Heart left ventricle (tissue), 16 donors: ENCODE data around the gene MYD88. TPM values are rescaled to one million over a fixed set of nuclear protein-coding genes. Genes with fewer than 3 reads are reported as not detected.
A peak's percentile ranks its signal among the peaks of the same experiment; 100 is the strongest.

Experiments used
- ATAC-seq, 4 donors: fragments of 200-7000 bp; cut with Tn5 transposase; one replicate each; pipeline ENCODE4 v1.9.1; 2020 to 2022; ENCODE audit warnings: moderate library complexity in 4 of 4, mild to moderate bottlenecking in 3 of 4, moderate number of reproducible peaks in 1 of 4
- DNase-seq, 5 donors: peaks; one replicate each; pipeline ENCODE4 v3.0.0-alpha.2; 2020
- H3K27ac ChIP-seq, 12 donors: fragments of 200-600 bp; sonication (generic) in 4 of 12; one replicate each; pipeline versions ENCODE4 v1.5.0 to v1.8.0; 2016 to 2022; ENCODE audit warnings: mild to moderate bottlenecking in 2 of 12
- H3K27me3 ChIP-seq, 9 donors: fragments of 200-600 bp; sonication (generic) in 2 of 9; one replicate each; pipeline versions ENCODE4 v1.5.1 to v1.8.0; 2016 to 2022; ENCODE audit warnings: mild to moderate bottlenecking in 3 of 9
- H3K36me3 ChIP-seq, 9 donors: fragments of 200-600 bp; sonication (generic) in 2 of 9; one replicate each; pipeline versions ENCODE4 v1.5.0 to v1.8.0; 2018 to 2022; ENCODE audit warnings: mild to moderate bottlenecking in 2 of 9
- H3K4me1 ChIP-seq, 12 donors: fragments of 200-600 bp; sonication (generic) in 4 of 12; one replicate each; pipeline versions ENCODE4 v1.5.0 to v1.8.0; 2016 to 2022; ENCODE audit warnings: mild to moderate bottlenecking in 3 of 12
- H3K4me3 ChIP-seq, 12 donors: fragments of 200-600 bp; sonication (generic) in 4 of 12; one replicate each; pipeline versions ENCODE4 v1.5.0 to v1.8.0; 2017 to 2022; ENCODE audit warnings: mild to moderate bottlenecking in 9 of 12, moderate library complexity in 4 of 12
- H3K9me3 ChIP-seq, 12 donors: fragments of 200-600 bp; sonication (generic) in 4 of 12; one replicate each; pipeline versions ENCODE4 v1.5.0 to v1.8.0; 2016 to 2022; ENCODE audit warnings: mild to moderate bottlenecking in 1 of 12
- CTCF ChIP-seq, 12 donors: fragments of 200-600 bp; sonication (generic) in 4 of 12; IDR thresholded peaks; one replicate each; pipeline versions ENCODE4 v1.5.0 to v1.8.0; 2018 to 2022; ENCODE audit warnings: antibody characterized with exemption in 12 of 12, mild to moderate bottlenecking in 5 of 12
- POLR2A ChIP-seq, 2 donors: fragments of 450-650 bp; IDR thresholded peaks; one replicate each; pipeline ENCODE4 v1.6.1; 2017; ENCODE audit warnings: antibody characterized with exemption in 2 of 2, mild to moderate bottlenecking in 2 of 2, moderate library complexity in 2 of 2
- WGBS, 4 donors: extraction: QIAGEN DNeasy Blood & Tissue Kit in 2 of 4; methylation state at CpG; one replicate each; pipeline versions ENCODE4 v1.1.5 to v1.1.7; 2013 to 2018; 5-methylcytosine and 5-hydroxymethylcytosine counted together
- intact Hi-C, 10 donors: fragments of 100-400 bp; cut with DNase I; formaldehyde crosslinking; loops; one replicate each; pipeline versions ENCODE4 v1.11.1 to v1.14.2; 2022
- polyA plus RNA-seq, 2 donors: library from polyadenylated mRNA; stranded (reverse); fragments of 200-250 nt; gene quantifications; one replicate each; pipeline ENCODE4 v1.2.3, GENCODE V29; 2013
- total RNA-seq, 9 donors: library from RNA; depleted of rRNA in 2 of 9; stranded (reverse); fragments of >200 nt in 2 of 9; fragmentation: NEBNext Ultra II Directional in 3 of 9; extraction: Animal tissue kit (Norgen Biotek cat#: 25700) in 3 of 9; gene quantifications; one replicate each; pipeline versions ENCODE4 v1.1.0 to v1.2.4, GENCODE V29; 2016 to 2023
- donor health status: ischemic (EF 13 %, LVEDD 7.1; RV severe dilation, severe dysfunction).
- donor health status: healthy with polysubstance abuse.
- donor health status: DM: no; HTN: yes; CAD: no.
- donor health status: DM: no; HTN: no; CAD: no.
- donor health status: ischemic (EF 25% LVEDD 6.9; RV normal size, moderate dysfunction).
- donor health status: ischemic (EF 25% LVEDD 5.7; RV mildly dilated, moderate dysfunction).
- donor health status: healthy.
- donor health status: DM: yes; HTN: yes; CAD: no.
- donor health status: ischemic (EF 35%, LVEDD 5.7; RV mildly dilated, moderate dysfunction).
- donor health status: nonischemic (EF 11% LVEDD 7.7; RV severe dilation, severe dysfunction).
- donor health status: DM: yes; HTN: yes; CAD: no.
- donor health status: PGD.
- donor health status: ischemic (EF 29% LVEDD 5.4; RV normal size, mild dysfunction).
- donor health status: nonischemic (EF 23%, LVEDD 6.1; RV moderate dilation, normal function).

Gene MYD88
- total and polyA plus RNA-seq, 11 donors, result 3.7 to 47.2 (median 8.2) TPM

- Histone ChIP-seq H3K4me3 (peak overlapping the region; percentile 29 to 99 (median 90)), H3K4me1 (peaks cover 0 to 64% (median 29%) of the 10 kb centered on the region in 12 donors), H3K9me3 (no peaks in the 10 kb centered on the region), H3K36me3 (peaks cover 0 to 36% (median 12%) of the 10 kb centered on the region in 9 donors), H3K27me3 (no peaks in the 10 kb centered on the region), H3K27ac (peak overlapping the region; percentile 90 to 99 (median 94))
- WGBS, 4 donors, result 26 to 43% (median 29%) methylated on average over 8 of the region's 8 CpGs
- DNase-seq (no peak), ATAC-seq (no peak)
- intact Hi-C loops, result loop anchor here in 5 of 10 donors (2.0 to 10.0 kb wide), 7 partner anchors 26 to 336 kb away; partner anchors contain the start of genes ACVR2B (in 2 of the 5), XYLB (in 2 of the 5) and OXSR1 (in 1 of the 5)
- TF ChIP-seq CTCF (IDR thresholded peaks at IDR 0.05), result no peak
- no peak for TF ChIP-seq POLR2A (IDR thresholded peaks at IDR 0.05)
Measured at GRCh38 chr3:38139191-38139590, 730 bp downstream of the MYD88 start.

GRCh38 chr3:38139652-38140051 is 1.2 kb downstream of the MYD88 start:
- H3K4me3 ChIP-seq, result peak overlapping the region; percentile 29 to 99 (median 90)
- ATAC-seq (no peak), DNase-seq (no peak)
- H3K36me3 ChIP-seq, result peaks cover 0 to 31% (median 8%) of the 10 kb centered on the region in 9 donors
- H3K27me3 ChIP-seq, result no peaks in the 10 kb centered on the region
- TF ChIP-seq CTCF (IDR thresholded peaks at IDR 0.05) (no peak), POLR2A (IDR thresholded peaks at IDR 0.05) (no peak)
- 87 to 98% (median 91%) methylated on average over 4 to 7 of the region's 7 CpGs for WGBS, 4 donors
- H3K4me1 ChIP-seq, result peaks cover 0 to 59% (median 29%) of the 10 kb centered on the region in 12 donors
- intact Hi-C loops, result loop anchor here in 5 of 10 donors (2.0 to 10.0 kb wide), 8 partner anchors 25 to 335 kb away; partner anchors contain the start of genes ACVR2B (in 2 of the 5), XYLB (in 2 of the 5) and OXSR1 (in 1 of the 5)
- H3K27ac ChIP-seq, result peak overlapping the region in 2 of 12 donors; percentile 94 to 99
- H3K9me3 ChIP-seq, result no peaks in the 10 kb centered on the region

- TF ChIP-seq CTCF (IDR thresholded peaks at IDR 0.05) (no peak), POLR2A (IDR thresholded peaks at IDR 0.05) (no peak)
- peak in 1 of 5 donors; percentile 44 for DNase-seq
- WGBS, 4 donors, result 96 to 100% (median 97%) methylated on average over 4 to 13 of the region's 13 CpGs
Measured at GRCh38 chr3:38140326-38141172, 2.1 kb downstream of the MYD88 start.

More at GRCh38 chr3:38140326-38141172, 2.1 kb downstream of the MYD88 start:
- Histone ChIP-seq H3K4me3 (peak overlapping the region in 3 of 12 donors; percentile 86 to 99 (median 98)), H3K4me1 (peaks cover 0 to 50% (median 20%) of the 10 kb centered on the region in 12 donors), H3K27ac (no peak overlapping the region), H3K36me3 (peaks cover 0 to 26% (median 0%) of the 10 kb centered on the region in 9 donors), H3K9me3 (no peaks in the 10 kb centered on the region), H3K27me3 (no peaks in the 10 kb centered on the region)
- no peak for ATAC-seq
- intact Hi-C loops, result loop anchor here in 1 of 10 donors (10.0 kb wide), 1 partner anchor 94 kb away; no protein-coding TSS in a partner anchor
